ENCODE measurements around the gene CLCN1.

Gene CLCN1

GRCh38 chr7:143296686-143297085, 19.2 kb upstream of the CLCN1 start:
- no peak for DNase-seq

GRCh38 chr7:143299346-143299745, 16.6 kb upstream of the CLCN1 start:
- DNase-seq = no peak

GRCh38 chr7:143299840-143300239, 16.1 kb upstream of the CLCN1 start:
- DNase-seq = peak; percentile 35

- DNase-seq = peak; percentile 78
These were observed 14.7 kb upstream of the CLCN1 start for GRCh38 chr7:143300959-143301935.

GRCh38 chr7:143303733-143304132, 12.2 kb upstream of the CLCN1 start:
- no peak for DNase-seq

GRCh38 chr7:143304938-143305337, 11.0 kb upstream of the CLCN1 start:
- no peak for DNase-seq

- DNase-seq = peak; percentile 49
These were observed 10.4 kb upstream of the CLCN1 start for GRCh38 chr7:143305423-143306070.

- no peak for DNase-seq
These were observed 7.3 kb upstream of the CLCN1 start for GRCh38 chr7:143308632-143309031.

- peak; percentile 21 for DNase-seq
These were observed 1.8 kb upstream of the CLCN1 start for GRCh38 chr7:143314127-143314526.

GRCh38 chr7:143316492-143316891, 581 bp downstream of the CLCN1 start:
- DNase-seq = no peak

GRCh38 chr7:143318661-143319060, 2.8 kb downstream of the CLCN1 start:
- no peak for DNase-seq

- no peak for DNase-seq
These were observed 4.7 kb downstream of the CLCN1 start for GRCh38 chr7:143320620-143321019.

GRCh38 chr7:143321242-143321641, 5.3 kb downstream of the CLCN1 start:
- no peak for DNase-seq

GRCh38 chr7:143321734-143322133, 5.8 kb downstream of the CLCN1 start:
- DNase-seq = peak; percentile 46

- peak; percentile 47 for DNase-seq
These were observed 7.1 kb downstream of the CLCN1 start for GRCh38 chr7:143322760-143323633.

- DNase-seq = no peak
These were observed 7.7 kb downstream of the CLCN1 start for GRCh38 chr7:143323653-143324052.

- no peak for DNase-seq
These were observed 9.3 kb downstream of the CLCN1 start for GRCh38 chr7:143325240-143325639.

GRCh38 chr7:143327903-143328302, 12.0 kb downstream of the CLCN1 start:
- DNase-seq = no peak

- DNase-seq = no peak
These were observed 13.7 kb downstream of the CLCN1 start for GRCh38 chr7:143329471-143330170.

GRCh38 chr7:143331179-143331801, 15.4 kb downstream of the CLCN1 start:
- peak; percentile 36 for DNase-seq

- DNase-seq = no peak
These were observed 18.3 kb downstream of the CLCN1 start for GRCh38 chr7:143334244-143334643.

GRCh38 chr7:143337216-143337615, 21.3 kb downstream of the CLCN1 start:
- DNase-seq = no peak

All from GDM1 (cell line).